Measurements from ENCODE around the gene CAPN2.
"Not testable (repeated sequence)": the region's sequence is repeated elsewhere in the genome, so short reads cannot be mapped to it uniquely, and the experiment has no call there.

The CAPN2 gene

DNA sequence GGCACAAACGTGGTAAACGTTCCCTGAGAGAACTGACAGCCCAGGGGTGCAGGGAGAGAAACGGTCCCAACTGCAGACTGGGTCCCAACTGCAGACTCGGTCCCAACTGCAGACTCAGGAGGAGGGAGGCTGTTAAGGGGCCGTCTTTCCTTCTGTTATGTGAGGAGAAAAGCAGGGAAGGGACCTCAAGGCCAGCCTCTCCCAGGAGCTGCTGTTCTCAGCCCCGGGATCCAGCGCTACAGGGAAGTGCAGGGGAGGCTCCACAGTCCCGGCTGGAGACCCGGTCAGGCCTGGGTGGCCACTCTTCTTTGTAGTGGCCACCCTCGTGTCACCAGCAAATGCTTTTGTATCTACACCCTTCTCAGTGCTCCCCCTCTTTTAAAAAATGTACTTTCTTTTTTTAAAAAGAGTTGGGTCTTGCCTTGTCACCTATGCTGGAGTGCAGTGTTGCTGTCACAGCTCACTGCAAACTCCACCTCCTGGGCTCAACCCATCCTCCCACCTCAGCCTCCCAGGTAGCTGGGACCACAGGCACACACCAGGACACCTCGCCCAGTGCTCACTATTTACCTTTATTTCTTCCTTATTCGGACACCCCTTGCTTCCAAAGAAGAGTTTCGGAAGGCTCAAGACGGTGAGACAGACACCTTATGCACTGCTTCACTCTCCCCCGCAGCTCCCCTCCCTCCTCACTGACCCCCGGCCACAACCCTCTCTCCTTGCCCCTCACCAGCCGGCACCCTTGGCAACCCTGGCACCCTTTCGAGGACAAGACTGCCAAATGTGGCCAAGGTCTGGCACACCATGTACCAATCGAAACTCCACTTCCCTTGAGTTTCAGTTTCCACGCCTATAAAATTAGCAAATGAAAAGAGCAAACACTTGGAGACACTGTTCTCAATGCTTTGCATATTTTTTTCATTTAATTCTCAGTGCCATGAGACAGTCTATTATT lies 21.8 kb downstream of the CAPN2 start:
- TF ChIP-seq, protein P1, sequence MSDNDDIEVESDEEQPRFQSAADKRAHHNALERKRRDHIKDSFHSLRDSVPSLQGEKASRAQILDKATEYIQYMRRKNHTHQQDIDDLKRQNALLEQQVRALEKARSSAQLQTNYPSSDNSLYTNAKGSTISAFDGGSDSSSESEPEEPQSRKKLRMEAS (IDR thresholded peaks at IDR 0.05; ENCODE audit: low read depth, low read length), result no peak
- TF ChIP-seq CTCF (IDR thresholded peaks at IDR 0.05; ENCODE audit: low read depth, low read length), result no peak
- TF ChIP-seq MYC (IDR thresholded peaks at IDR 0.05; ENCODE audit: low read depth, low read length), result no peak
- no peak for TF ChIP-seq POLR2A (IDR thresholded peaks at IDR 0.05; ENCODE audit: extremely low read depth, insufficient read length)
- H3K4me3 ChIP-seq (ENCODE audit: low read depth, low read length), result no peak overlapping the region
- no peak for DNase-seq (ENCODE audit: low read depth)

GRCh38 chr1:223736638-223737037 lies 24.3 kb downstream of the CAPN2 start:
- H3K4me3 ChIP-seq (ENCODE audit: low read depth, low read length), result not testable (repeated sequence)

DNA sequence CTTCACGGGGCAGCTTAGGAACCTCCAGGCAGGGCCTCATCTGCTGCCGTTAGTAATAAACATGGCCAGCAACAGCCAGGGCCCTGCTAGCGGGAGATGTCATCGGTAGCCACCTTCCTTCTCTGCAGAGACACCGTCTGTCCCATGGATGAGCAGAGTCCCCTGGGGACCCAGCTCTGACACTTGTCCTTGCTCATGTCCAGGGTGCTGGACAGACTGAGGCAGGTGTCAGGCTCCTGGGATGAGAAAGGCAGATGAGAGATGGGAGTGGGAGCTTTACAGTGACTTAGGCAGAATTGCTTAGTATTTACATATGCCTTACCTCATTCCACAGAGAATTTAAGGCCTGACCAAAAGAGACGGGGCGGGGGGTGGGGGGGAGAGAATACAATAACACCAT lies 25.0 kb downstream of the CAPN2 start:
- H3K4me3 ChIP-seq (ENCODE audit: low read depth, low read length), result no peak overlapping the region
- no peak for DNase-seq (ENCODE audit: low read depth)
- TF ChIP-seq MYC (IDR thresholded peaks at IDR 0.05; ENCODE audit: low read depth, low read length), result no peak
- no peak for TF ChIP-seq CTCF (IDR thresholded peaks at IDR 0.05; ENCODE audit: low read depth, low read length)
- TF ChIP-seq, protein P1 (IDR thresholded peaks at IDR 0.05; ENCODE audit: low read depth, low read length), result no peak
- no peak for TF ChIP-seq POLR2A (IDR thresholded peaks at IDR 0.05; ENCODE audit: extremely low read depth, insufficient read length)

More at GRCh38 chr1:223736638-223737037, 24.3 kb downstream of the CAPN2 start:
- not testable (repeated sequence) for DNase-seq (ENCODE audit: low read depth)

DNA sequence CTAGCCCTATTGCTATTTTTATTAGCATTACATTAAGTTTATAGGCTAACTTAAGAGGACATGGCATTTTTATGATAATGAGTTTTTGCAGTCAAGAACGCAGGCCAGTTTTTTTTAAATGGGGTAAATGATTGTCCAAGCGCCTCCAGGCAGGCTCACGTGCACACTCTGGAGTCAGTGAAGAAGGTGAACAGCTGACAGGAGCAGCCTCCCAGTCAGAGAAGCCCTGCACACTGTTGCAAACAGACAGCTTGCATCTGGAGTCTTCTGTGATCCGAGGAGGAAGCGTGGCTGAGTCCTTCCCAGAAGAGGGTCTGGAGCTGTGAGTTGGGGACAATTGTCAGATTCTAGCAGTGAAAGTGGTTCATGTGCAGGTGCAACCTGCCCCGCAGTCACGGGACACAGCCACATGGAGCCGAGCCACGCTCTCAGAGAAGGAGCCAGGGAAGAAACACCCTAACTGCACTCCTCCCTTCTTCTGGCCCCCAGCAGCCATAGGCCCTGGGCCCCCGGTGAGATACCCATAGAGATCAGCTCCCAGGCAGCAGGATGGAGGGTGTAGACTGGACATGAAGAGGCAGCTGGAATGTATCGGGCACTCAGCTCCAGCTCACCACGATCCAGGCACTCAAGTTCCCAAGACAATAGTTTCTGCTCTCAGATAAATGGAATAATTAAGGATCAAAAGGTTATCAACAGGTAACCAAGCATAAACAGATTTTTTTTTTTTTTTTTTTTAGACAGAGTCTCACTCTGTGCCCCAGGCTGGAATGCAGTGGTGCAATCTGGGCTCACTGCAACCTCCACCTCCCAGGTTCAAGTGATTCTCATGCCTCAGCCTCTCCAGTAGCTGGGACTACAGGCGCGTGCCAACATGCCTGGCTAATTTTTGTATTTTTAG lies 26.4 kb downstream of the CAPN2 start:
- TF ChIP-seq MYC (IDR thresholded peaks at IDR 0.05; ENCODE audit: low read depth, low read length) (no peak), POLR2A (IDR thresholded peaks at IDR 0.05; ENCODE audit: extremely low read depth, insufficient read length) (no peak), CTCF (IDR thresholded peaks at IDR 0.05; ENCODE audit: low read depth, low read length) (no peak)
- TF ChIP-seq, protein P1 (IDR thresholded peaks at IDR 0.05; ENCODE audit: low read depth, low read length), result no peak
- no peak overlapping the region for H3K4me3 ChIP-seq (ENCODE audit: low read depth, low read length)
- no peak for DNase-seq (ENCODE audit: low read depth)

- TF ChIP-seq, protein P1 (IDR thresholded peaks at IDR 0.05; ENCODE audit: low read depth, low read length), result no peak
- no peak for TF ChIP-seq POLR2A (IDR thresholded peaks at IDR 0.05; ENCODE audit: extremely low read depth, insufficient read length)
- TF ChIP-seq MYC (IDR thresholded peaks at IDR 0.05; ENCODE audit: low read depth, low read length), result no peak
- no peak for TF ChIP-seq CTCF (IDR thresholded peaks at IDR 0.05; ENCODE audit: low read depth, low read length)
- DNase-seq (ENCODE audit: low read depth), result no peak
- H3K4me3 ChIP-seq (ENCODE audit: low read depth, low read length), result no peak overlapping the region
Measured at GRCh38 chr1:223739366-223740037, 27.2 kb downstream of the CAPN2 start.

DNA sequence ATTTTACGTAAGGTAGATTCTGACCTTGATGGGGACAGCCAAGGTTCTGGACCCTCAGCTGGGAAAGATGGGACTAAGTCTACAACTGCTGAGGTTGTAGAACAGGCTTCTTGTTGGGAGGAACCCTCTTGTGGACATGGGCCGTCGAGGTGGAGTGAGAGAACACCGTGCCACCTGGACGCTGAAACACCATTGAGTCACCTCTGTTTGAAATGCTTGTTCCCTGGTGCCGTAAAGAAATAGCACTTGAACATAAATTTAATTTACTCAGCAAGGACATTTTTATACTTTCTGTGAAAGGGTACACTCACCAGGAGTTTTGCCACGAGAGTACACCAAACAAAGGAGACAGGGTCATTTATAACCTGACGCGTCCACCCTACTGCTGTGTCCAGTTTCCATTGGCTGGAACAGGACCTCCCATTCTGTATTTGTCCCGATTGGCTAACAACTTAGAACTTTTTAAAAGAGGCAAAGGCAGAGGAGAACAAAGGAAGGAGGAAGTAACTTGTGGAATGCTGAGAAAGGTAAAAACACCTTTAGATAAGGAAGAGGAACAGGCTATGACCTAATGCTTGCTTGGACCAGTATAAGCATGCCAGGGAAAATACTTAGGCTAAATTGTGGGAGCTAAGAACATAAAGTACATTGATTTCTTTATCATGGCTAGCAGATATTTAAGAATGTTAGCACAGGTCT lies 27.8 kb downstream of the CAPN2 start:
- not testable (repeated sequence) for H3K4me3 ChIP-seq (ENCODE audit: low read depth, low read length); DNase-seq (ENCODE audit: low read depth)
